ENCODE measurements around the gene PRELID3B. TPM values are rescaled to one million over a fixed set of nuclear protein-coding genes. Genes with fewer than 3 reads are reported as not detected.

Gene PRELID3B
- total and polyA plus RNA-seq, 2 of the 8 experiments (the other 6 are each of a cell fraction or from before 2014, with no cell fraction given), result 8.1 to 50.5 TPM

DNA sequence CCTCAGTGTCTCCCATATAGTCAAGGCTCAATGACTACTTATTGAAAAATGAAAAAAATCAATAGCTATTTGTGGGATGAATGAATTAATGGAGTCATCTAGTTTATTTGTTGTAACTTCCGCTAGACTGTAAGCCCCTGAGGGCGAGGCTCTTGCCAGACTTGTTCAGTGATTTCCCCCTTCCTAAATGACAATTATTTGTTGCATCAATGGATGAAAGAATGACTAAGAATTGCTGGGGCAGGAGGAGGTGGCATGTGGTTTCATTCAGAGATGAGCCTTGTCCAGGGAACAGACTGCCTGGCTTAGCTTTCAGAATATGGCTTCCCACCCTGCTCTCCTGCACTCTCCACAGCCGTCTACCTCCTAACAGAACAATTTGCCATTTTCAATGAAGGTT lies 1.1 kb upstream of the PRELID3B start:
- H3K4me1 ChIP-seq (replicated peaks in 1 of 4; ENCODE audit: control insufficient read depth in 3 of 4, insufficient read depth in 4 of 4, low read length in 3 of 4), result peaks cover 0 to 4% (median 0%) of the 10 kb centered on the region in 4 experiments; a peak in 1 of 7 replicates
- H2BK20ac ChIP-seq (ENCODE audit: low read length), result no peak overlapping the region
- H2AFZ ChIP-seq (ENCODE audit: low read length), result no peak overlapping the region
- no peaks in the 10 kb centered on the region for H3K36me3 ChIP-seq (ENCODE audit: control insufficient read depth in 2 of 4, insufficient read depth in 4 of 4, low read length in 3 of 4)
- H3K27ac ChIP-seq (ENCODE audit: low read depth, low read length), result no peak overlapping the region
- H2BK120ac ChIP-seq (replicated peaks; ENCODE audit: low read depth, low read length), result no peak overlapping the region
- no peak for DNase-seq (ENCODE audit: low read depth in 1 of 2, low spot score in 2 of 2)
- no peak for FAIRE-seq
- H3K23ac ChIP-seq (ENCODE audit: insufficient read length), result no peak overlapping the region
- no peak overlapping the region for H4K91ac ChIP-seq (replicated peaks; ENCODE audit: insufficient read length, low read length)
- H3K18ac ChIP-seq (ENCODE audit: extremely low read depth, low read length), result no peak overlapping the region
- H3K79me2 ChIP-seq (ENCODE audit: control insufficient read depth in 1 of 2, insufficient read depth in 2 of 2, low read length in 2 of 2), result peaks cover 11 to 34% of the 10 kb centered on the region in 2 experiments; a peak in 3 of 4 replicates
- no peak overlapping the region for H4K5ac ChIP-seq (ENCODE audit: insufficient read length, low read depth, low read length)
- no peaks in the 10 kb centered on the region for H4K20me1 ChIP-seq (replicated peaks in 1 of 2; ENCODE audit: control insufficient read depth in 1 of 2, insufficient read depth in 2 of 2, low read length in 2 of 2)
- H3K4me3 ChIP-seq (ENCODE audit: extremely low read depth in 1 of 4, insufficient read depth in 2 of 4, low read depth in 3 of 4, low read length in 4 of 4), result no peak overlapping the region
- 98% methylated on average over 3 of the region's 3 CpGs; no CpG with 5 or more reads in 1 of the 2 experiments for WGBS, 2 experiments (ENCODE audit: extremely low coverage in 1 of 2, insufficient coverage in 1 of 2, insufficient read length in 1 of 2, insufficient replicate concordance in 2 of 2, low coverage in 1 of 2, low lambda C conversion rate in 2 of 2, missing lambda C conversion rate in 1 of 2)
- ChIA-PET CTCF (ENCODE audit: partially characterized antibody) (interaction anchor here (1.1 to 1.4 kb wide), 3 partner anchors 10 to 164 kb away, joined by 3 read pairs; no protein-coding TSS in a partner anchor), POLR2A (ENCODE audit: partially characterized antibody) (interaction anchor here (2.1 to 2.4 kb wide), 2 partner anchors 10 to 12 kb away, joined by 5 to 9 read pairs; partner anchors contain the start of gene ATP5F1E)
- no peak overlapping the region for H3K4ac ChIP-seq (replicated peaks; ENCODE audit: insufficient read length, low read depth, low read length)
- no peak for TF ChIP-seq RFX5 (IDR thresholded peaks at IDR 0.05; ENCODE audit: borderline replicate concordance, low read depth, low read length)
- no peak for TF ChIP-seq ZNF274 (IDR thresholded peaks at IDR 0.05; ENCODE audit: borderline replicate concordance, extremely low read depth, low read length)
- TF ChIP-seq, protein P1, sequence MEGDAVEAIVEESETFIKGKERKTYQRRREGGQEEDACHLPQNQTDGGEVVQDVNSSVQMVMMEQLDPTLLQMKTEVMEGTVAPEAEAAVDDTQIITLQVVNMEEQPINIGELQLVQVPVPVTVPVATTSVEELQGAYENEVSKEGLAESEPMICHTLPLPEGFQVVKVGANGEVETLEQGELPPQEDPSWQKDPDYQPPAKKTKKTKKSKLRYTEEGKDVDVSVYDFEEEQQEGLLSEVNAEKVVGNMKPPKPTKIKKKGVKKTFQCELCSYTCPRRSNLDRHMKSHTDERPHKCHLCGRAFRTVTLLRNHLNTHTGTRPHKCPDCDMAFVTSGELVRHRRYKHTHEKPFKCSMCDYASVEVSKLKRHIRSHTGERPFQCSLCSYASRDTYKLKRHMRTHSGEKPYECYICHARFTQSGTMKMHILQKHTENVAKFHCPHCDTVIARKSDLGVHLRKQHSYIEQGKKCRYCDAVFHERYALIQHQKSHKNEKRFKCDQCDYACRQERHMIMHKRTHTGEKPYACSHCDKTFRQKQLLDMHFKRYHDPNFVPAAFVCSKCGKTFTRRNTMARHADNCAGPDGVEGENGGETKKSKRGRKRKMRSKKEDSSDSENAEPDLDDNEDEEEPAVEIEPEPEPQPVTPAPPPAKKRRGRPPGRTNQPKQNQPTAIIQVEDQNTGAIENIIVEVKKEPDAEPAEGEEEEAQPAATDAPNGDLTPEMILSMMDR (IDR thresholded peaks at IDR 0.05; ENCODE audit: control extremely low read depth in 1 of 3, insufficient read depth in 1 of 3, low read depth in 1 of 3, low read length in 3 of 3), result no peak
- no peak overlapping the region for H3K9ac ChIP-seq (replicated peaks in 1 of 4; ENCODE audit: extremely low read depth in 1 of 4, low read depth in 3 of 4, low read length in 3 of 4)
- H3K23me2 ChIP-seq (ENCODE audit: low read depth, low read length), result peaks cover 2% of the 10 kb centered on the region; the same call in 1 of the 2 replicates
- H3K56ac ChIP-seq (replicated peaks; ENCODE audit: insufficient read length, low read depth, low read length), result no peak overlapping the region
- no peak overlapping the region for H2AK5ac ChIP-seq (ENCODE audit: low read depth, low read length)
- H2BK12ac ChIP-seq (ENCODE audit: low read depth, low read length), result no peak overlapping the region
- no peak overlapping the region for H4K8ac ChIP-seq (ENCODE audit: extremely low read depth, insufficient read depth, low read length)
- no peak overlapping the region for H2BK5ac ChIP-seq (ENCODE audit: low read depth, low read length)
- no peak overlapping the region; a peak in 1 of 4 replicates for H3K4me2 ChIP-seq (ENCODE audit: insufficient read depth in 1 of 2, low read depth in 2 of 2, low read length in 2 of 2)
- H3K9me3 ChIP-seq (ENCODE audit: insufficient read depth in 2 of 2, low read depth in 1 of 2, low read length in 1 of 2), result no peaks in the 10 kb centered on the region; a peak in 1 of 4 replicates
- no peak overlapping the region for H3K14ac ChIP-seq (ENCODE audit: insufficient read length)
- no peak overlapping the region for H2BK15ac ChIP-seq (ENCODE audit: low read length)
- no peaks in the 10 kb centered on the region for H3K27me3 ChIP-seq (replicated peaks in 1 of 4; ENCODE audit: control insufficient read depth in 3 of 4, extremely low read depth in 1 of 4, insufficient read depth in 3 of 4, low read length in 3 of 4)
- no peaks in the 10 kb centered on the region; the same call in 1 of the 2 replicates for H3K79me1 ChIP-seq (ENCODE audit: low read depth, low read length)
